ENCODE data around the gene OXER1.

DNA sequence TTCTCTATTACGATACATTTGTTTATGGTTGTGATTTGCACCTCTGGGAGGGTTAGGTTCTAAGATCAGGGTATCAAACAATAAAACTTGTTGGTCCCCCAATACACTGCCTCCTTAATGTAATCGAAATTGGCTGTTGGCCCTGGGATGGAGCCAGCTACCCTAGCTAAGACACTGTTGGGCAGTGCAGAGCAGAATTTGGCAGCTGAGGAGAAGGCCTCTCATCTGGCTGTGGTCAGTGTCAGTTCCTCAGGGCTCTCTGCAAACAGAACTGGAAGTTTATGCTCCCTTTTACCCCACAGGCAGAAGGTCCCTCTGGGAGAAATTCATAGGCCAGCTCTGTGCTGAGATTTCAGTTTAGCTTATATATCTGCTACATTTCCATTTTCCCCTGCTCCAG, 37.0 kb upstream of the OXER1 start:
- TF ChIP-seq, protein P1, sequence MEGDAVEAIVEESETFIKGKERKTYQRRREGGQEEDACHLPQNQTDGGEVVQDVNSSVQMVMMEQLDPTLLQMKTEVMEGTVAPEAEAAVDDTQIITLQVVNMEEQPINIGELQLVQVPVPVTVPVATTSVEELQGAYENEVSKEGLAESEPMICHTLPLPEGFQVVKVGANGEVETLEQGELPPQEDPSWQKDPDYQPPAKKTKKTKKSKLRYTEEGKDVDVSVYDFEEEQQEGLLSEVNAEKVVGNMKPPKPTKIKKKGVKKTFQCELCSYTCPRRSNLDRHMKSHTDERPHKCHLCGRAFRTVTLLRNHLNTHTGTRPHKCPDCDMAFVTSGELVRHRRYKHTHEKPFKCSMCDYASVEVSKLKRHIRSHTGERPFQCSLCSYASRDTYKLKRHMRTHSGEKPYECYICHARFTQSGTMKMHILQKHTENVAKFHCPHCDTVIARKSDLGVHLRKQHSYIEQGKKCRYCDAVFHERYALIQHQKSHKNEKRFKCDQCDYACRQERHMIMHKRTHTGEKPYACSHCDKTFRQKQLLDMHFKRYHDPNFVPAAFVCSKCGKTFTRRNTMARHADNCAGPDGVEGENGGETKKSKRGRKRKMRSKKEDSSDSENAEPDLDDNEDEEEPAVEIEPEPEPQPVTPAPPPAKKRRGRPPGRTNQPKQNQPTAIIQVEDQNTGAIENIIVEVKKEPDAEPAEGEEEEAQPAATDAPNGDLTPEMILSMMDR (IDR thresholded peaks at IDR 0.05), result no peak
- TF ChIP-seq POLR2A (IDR thresholded peaks at IDR 0.05), result no peak

All from thyroid gland (tissue), 4 donors.